ENCODE measurements around the gene PHF19.

The PHF19 gene

DNA sequence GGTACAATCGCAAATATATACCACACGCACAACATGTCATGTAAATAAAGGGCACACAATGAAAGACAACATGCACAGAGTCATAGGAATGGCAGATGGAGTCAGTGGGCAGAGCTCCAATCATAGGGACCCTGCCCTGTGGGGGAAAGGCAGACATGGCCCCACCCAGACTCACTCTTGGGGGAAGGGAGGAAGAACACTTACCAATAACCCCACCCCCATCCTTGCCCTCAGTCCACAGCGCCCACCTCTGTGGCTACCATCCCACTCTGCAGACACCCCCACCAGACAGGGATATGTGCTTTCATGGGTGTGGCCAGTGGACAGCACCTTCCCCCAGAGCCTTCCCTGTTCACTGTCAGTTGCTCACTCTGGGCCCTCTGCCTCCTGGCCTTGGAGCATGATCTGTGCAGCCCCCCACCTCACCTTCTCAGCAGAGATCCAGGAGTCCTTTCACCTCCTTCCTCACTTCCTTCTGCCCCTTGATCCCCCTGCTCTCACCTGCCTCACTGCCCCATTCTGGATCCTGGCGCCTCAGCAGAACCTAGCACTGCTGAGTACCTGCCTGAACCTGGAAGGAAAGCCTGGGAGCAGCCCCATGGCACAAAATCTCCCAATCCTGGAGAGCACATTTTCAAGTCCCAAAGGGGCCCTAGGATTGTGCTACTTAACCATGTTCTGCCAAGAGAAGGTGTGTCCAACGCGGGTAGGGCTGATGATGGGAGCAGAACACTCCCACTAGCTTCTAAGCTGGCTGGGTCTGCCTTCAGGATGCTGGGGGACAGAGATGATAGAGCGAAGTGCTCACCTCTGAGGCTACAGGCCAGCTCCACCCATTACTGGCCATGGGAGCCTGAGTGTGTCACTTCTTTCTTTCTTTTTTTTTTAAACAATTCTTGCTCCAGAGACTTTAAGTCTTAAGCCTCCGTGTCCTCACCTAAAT is 1.5 kb upstream of the PHF19 start:
- no peak for DNase-seq
- intact Hi-C loops (cut with DNase I) = loop anchor here (5.0 kb wide), 1 partner anchor 59 kb away; no protein-coding TSS in a partner anchor

DNA sequence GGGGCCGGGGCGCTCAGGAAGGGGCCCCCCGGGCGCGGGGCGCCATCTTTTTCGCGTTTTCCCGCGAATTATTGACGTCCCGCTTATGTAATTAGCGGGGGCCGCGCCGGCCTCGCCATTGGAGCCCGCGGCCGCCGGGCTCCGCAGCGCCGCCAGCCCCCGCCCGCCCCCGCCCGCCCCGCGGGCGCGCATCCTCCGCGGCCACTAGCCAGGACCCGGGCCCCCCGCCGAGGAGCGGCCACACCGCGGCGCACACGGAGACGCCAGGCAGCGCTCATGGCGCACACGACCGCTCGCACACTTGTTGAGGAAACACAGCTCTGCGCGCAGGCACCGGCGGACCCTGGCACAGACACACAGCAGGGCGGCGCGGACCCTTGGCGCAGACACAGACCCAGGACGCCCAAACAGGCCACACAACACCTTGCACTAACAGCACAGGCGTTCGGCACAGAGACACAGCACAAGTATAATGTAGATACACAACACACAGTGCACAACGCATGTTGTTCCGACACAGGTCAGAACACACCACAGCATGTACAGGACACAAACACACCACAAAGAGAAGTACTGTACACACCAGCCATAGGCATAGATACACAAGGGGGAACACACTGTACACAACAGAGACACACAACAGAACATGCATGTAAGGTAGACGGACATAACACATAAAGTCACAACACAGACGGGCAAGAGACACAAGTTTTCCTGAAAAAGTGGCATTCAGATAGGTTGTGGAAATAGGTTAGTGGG is 467 bp upstream of the PHF19 start:
- intact Hi-C loops (cut with DNase I) = loop anchor here (5.0 kb wide), 1 partner anchor 60 kb away; no protein-coding TSS in a partner anchor

DNA sequence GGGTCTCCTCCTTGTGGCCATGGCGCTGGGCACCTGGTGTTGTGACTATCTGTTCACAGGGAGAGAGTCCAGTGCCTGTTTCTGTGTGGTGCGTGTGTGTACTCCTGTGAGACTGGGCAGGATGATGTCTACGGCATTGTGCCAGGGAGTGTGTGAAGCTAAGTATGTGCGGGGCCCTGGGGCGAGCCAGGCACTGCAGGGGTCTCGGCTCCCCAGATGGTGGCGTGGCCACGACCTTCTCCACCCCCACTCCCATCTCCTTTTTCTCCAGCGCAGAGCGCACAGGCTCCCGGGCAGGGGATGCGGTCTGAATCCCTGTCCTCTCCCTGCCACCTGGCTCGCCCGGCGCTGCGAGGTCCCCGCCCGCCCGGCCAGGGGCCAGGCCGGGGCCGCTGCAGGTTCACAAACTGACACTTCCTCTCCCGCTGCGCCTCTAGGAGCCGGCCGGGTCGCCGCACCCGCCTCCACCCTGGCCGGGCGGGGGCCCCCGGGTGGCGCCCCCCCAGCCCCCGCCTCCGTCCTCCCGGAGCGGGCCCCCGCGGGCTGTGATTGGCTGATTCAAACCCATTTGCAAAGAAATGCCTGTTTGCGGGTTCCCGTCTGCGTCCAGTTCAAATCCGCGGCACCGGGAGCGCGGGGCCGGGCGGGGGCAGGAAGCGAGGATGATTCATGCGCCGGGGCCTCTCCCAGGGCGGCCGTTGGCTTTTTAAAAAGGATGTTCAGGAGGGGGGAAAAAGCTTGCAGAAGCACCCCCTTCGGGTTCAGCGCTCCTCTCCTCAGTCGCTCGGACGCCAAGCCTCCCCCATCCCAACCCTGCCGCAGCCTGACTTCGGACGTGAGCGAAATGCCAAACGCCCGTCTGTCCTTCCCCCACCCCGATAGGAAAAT is 790 bp downstream of the PHF19 start:
- intact Hi-C loops (cut with DNase I) = loop anchor here (5.0 kb wide), 1 partner anchor 61 kb away; no protein-coding TSS in a partner anchor
- DNase-seq = peak; percentile 74 to 96 (median 86)

More for the DNA sequence above, 467 bp upstream of the PHF19 start:
- DNase-seq = peak; percentile 50 to 89 (median 76)

DNA sequence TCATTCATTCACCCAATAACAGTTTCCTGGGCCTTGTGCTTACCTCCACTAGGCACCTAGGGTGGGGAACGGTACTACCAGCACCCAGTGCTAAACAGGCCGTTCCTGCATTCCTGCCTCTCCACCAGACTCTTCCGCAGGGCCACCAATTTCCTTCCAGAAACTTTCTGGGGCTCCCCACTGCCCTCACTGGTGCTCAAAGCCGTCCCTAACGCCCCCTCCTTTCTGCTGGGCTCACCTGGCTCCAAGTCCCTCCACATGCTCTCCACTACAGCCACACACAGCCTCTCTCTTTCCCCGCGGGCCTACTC is 1.4 kb downstream of the PHF19 start:
- intact Hi-C loops (cut with DNase I) = loop anchor here (5.0 kb wide), 1 partner anchor 62 kb away; no protein-coding TSS in a partner anchor

DNA sequence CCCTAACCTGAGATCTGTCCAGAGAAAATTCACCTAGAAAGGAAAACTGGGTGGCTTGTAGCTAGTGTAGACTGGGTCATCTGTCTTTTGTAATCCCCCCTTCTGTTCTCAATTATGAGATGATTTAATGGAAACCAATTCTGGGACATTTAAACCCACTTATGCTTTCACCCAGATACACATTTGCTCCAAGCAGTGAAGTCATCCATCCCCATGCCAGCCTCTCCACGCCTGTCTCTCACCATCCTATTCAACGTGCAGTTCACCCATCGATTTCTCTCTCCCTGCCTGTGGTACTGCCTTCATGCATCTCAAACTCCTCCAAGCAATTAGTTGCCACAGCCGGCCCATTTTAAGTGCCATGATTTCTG is 1.8 kb downstream of the PHF19 start:
- no peak for DNase-seq
- intact Hi-C loops (cut with DNase I) = loop anchor here (5.0 kb wide), 1 partner anchor 62 kb away; no protein-coding TSS in a partner anchor

More for the DNA sequence above, 1.4 kb downstream of the PHF19 start:
- DNase-seq = no peak

DNA sequence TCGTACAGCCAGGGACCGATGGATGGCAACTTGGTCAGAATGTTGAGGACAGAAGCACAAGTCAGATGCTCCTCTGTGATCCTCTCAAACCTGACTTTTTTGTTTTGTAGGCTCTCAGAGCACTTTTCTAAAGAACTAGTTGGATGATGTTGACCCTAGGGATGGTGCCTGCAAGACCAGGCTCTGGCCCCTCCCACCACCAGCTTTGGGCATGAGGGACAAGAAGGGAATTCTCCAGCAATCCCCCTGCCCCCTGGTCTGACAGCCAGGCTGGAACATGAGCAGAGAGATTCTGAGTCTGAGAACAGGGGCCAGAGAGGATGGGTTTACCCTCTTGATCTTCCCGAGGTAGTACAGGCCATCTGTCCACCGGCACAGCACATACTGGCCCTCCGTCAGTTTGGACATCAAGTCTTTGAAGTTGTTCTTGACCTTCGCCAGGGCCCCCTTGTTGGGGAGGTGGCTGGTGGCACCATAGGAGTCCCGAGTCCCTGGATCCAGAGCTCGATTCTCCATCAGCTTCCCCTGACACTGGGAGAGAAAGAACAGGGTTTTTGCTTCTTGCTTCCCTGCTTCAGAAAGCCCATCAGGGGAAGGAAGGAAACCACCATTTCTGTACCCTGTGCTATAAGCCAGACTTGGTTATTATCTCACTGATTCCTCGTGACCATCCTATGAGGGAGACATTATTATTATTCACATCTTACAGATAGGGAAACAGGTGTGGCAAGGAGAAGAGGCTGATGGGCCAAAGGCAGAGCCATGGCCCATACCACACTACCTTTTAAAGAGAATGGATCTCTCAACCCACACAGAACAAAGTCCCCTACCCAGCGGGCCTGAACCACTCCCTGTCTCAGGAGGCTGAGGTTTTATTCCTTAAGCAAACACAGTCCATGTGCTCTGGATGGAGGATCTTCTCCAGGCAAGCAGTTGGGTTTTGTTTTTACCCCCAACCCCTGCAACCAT is 2.5 kb downstream of the PHF19 start:
- no peak for DNase-seq
- intact Hi-C loops (cut with DNase I) = loop anchor here (5.0 kb wide), 1 partner anchor 63 kb away; no protein-coding TSS in a partner anchor

DNA sequence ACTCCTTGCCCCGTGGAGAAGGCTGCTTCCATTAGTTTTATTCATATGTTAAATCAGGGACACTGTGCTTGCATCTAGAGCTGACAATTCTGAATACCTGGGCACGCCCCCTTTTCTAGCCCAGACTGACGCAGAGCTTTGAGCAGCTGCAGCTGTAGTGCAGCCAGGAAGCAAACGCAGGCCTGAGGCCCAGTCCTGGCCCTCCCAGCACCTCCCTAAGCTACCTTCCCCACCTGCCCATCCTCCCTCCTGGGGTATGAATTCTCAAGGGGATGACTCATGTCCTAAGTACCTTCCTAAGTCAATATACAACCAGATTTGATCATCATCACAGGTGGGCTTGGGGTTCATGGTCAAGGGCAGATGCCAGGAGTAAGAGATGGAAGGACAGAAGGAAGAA is 3.5 kb downstream of the PHF19 start:
- no peak for DNase-seq
- intact Hi-C loops (cut with DNase I) = no loop called here

DNA sequence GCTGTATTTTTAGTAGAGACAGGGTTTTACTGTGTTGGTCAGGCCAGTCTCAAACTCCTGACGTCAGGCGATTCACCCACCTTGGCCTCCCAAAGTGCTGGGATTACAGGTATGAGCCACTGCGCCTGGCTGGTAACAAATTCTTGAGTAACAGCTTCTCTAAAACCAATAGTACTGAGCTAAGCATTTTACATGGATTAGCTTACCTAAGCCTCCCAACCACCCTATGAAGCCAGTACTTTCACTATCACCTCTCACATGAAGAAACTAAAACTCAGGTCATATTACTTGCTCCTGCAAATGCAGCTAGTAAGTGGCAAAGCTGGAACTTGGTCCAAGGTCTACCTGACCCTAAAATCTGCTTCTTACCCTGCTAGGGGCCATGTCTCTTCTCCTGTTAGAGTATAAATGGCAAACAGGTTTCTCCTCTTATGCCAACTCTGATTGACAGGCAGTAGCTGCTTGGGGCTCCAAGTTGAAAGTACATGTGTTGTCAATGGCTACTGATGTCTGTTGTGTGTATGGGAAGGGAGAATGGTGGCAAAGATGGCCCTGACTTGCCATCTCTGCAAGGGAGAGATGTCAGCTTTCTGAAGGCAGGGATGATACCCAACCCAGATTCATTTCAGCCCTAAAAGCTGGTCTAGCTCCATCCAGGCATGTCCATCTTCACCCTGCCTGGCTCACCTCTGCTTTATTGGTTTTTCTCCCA is 4.0 kb downstream of the PHF19 start:
- intact Hi-C loops (cut with DNase I) = no loop called here
- DNase-seq = no peak

DNA sequence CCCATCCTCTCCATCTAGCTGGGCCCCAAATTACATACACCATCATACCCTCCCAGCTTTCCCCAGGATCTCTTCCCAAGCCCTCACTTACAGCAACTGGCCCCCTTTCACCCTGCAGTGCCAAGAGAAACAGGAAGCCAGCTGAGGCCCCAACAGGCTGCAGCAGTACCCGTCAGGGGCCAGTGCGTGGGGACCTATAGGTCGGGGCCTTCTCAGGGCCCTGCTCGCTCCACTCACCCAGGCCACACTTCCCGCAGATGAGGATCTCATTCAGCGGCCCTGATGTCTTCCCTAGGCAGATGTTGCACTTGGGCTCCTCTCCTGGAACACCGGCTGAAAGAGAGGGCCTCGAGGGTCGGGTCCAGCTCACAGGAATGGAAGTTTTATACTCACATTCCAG is 6.8 kb downstream of the PHF19 start:
- intact Hi-C loops (cut with DNase I) = no loop called here
- no peak for DNase-seq

DNA sequence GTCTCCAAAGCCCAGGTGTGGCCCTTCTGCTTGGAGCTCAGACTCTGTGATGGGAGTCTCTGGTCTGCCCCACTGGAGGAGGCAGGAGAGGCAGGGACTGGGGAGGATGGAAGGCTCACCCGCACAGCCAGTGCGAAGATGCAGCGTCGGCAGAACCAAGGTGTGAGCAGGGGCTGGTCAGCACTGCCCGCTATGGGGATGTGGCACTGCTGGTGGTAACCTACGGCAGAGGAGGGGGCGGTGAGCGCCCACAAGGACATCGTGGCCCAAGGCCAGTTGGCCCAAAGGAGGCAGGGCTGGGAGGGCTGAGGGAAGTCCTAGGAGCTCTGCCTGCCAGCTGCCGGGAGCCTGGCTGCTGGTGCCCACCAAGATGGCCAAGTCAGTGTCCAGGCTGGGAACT is 7.3 kb downstream of the PHF19 start:
- no peak for DNase-seq
- intact Hi-C loops (cut with DNase I) = no loop called here

DNA sequence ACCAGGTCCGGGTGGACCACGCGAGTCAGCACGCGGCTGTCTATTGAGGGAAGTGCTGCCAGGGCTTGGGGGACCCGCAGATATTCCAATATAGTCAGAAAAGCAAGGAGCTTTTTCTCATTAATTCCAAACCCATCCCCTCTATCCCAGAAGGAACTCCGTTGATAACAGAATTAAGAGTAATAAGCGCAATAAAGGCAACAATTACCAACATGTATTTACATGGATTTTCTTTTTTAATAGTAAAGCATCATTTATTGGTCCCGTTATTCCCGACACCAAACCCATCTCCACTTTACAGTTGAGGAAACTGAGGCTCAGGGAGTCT is 7.7 kb downstream of the PHF19 start:
- intact Hi-C loops (cut with DNase I) = no loop called here

DNA sequence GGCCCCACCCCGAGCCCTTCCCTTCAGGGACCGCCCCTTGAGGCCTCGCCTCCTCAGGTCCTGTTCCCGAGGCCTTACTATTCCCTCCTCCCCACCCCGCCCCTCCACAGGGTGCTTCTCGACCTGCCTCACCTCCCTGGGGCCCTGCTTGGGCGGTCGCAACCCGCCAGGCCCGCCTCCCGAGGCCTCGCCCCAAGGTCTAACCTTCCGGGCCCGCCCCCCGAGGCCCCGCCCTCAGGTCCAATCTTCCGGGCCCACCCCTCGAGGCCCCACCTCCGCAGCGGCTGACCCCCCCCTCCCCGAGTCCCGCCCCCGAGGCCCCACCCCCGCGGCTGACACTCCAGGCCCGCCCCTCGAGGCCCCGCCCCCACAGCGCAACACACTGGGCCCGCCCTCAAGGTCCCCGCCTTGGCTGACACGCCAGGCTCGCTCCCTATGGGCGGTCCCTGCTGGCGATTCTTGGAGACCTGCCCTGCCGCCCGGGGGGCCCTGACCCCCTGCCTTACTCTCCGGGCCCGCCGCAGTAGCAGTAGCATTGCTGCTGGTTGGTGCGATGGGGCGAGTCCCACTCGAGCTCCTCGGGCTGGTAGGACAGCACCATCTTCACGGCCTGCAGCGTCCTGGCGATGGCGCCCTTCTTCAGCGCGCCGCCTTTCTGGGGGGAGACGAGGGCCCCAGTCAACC is 8.2 kb downstream of the PHF19 start:
- intact Hi-C loops (cut with DNase I) = no loop called here
- DNase-seq = peak; percentile 87 to 98 (median 94)

More for the DNA sequence above, 7.7 kb downstream of the PHF19 start:
- no peak for DNase-seq

DNA sequence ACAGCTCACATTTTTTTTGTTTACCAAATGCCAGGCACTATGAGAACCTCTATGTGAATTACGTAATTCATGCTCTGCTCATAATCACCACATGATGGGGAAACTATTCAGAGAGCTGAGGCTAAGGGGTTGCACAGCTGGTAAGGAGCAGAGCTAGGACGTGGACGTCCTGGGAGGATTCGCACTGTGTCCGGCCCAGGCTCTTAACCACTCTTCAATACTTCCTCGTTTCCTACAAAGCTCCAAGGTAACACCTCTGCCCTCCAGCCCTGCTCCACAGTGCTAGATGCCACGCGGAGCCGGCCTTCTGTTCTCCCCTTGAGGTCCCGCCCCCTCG is 8.7 kb downstream of the PHF19 start:
- no peak for DNase-seq
- intact Hi-C loops (cut with DNase I) = no loop called here

DNA sequence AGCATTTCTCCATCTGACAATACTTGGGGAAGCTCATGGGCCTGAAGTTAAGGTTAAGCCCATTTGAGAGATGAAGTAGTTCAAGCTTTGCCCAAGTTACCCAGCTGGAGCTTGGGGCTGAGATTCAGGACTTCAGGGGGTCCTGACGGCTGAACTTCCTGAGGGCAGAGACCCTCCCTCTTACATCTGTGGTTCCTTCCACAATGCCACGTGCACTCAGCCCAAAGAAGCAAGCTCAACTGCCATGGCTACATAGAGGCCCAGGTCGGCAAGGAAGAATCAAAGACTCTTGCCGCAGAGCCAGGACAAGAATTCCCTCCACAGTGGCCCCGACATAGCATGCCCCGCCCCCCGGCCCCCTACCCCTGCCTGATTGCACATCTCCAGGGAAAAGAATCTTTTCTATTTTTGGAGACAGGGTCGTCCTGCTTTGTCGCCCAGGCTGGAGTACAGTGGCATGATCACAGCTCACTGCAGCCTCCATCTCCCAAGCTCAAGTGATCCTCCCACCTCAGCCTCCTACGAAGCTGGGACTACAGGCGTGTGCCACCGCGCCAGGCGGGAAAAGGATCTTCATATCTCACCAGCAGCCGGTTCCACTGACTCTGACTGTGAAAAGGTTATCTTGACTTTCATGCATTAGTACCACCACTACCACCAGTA is 9.2 kb downstream of the PHF19 start:
- intact Hi-C loops (cut with DNase I) = no loop called here
- DNase-seq = no peak

DNA sequence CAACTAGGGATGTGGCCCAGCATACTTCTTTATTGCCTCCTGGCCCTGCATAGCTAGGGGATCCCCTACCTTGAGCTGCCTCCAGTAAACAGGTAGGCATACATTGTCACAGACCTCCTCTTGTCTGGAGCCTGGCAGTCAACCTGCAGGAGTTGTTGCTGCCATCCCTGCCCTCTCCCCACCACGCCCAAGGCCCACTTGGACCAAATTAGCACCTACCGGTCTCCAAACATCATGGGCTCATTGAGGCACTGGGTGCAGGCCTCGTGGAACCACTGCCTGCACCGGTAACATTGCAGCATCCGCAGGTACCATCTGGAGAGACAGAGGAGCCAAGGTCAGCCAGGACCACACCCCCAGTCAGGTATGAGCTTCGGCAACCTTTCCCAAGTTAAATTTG is 10.3 kb downstream of the PHF19 start:
- intact Hi-C loops (cut with DNase I) = no loop called here
- no peak for DNase-seq

DNA sequence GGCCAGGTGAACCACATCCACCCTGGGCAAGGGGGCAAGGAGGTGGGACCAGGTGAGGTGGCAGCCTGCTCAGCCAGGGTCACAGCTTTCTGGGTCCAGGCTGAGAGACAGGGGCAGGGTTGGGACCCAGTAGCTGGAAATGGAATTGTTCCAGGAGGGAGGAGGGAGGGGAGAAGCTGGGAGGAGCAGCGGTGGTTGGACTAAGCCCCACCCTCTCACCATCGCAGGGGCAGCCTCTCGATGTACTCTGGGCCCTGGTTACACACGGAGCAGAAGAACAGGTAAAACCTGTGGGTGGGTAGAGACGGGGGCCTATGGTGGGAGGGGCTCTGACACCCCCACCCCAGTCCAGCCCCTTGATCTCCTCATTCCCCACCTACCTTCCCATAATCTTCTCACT is 11.2 kb downstream of the PHF19 start:
- intact Hi-C loops (cut with DNase I) = no loop called here
- no peak for DNase-seq

DNA sequence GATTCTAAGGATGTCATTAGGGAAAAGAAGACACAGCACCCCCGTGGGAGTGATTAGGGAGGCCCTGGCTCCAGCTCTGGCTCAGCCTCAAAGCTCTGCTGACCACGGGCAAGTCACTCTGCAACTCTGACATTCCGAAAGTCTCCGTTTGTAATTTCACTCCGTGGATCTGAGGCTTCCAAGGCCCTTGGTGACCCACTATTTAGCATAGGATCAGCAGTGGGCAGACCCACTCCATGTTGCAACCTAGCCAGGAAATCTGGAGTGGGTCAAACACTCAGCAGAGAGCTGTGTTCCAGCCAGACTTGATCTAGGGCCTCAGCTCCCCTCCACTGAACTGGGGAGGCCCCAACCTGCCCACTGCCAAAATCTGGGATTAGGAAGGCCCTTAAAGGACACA is 11.8 kb downstream of the PHF19 start:
- no peak for DNase-seq
- intact Hi-C loops (cut with DNase I) = no loop called here

Measured in head of caudate nucleus (tissue), 42 donors.